Measurements from ENCODE around the gene AREL1.

AREL1 gene

GRCh38 chr14:74630881-74631690, 81.8 kb downstream of the AREL1 start:
- DNase-seq: no peak

- DNase-seq: no peak
Observed at GRCh38 chr14:74628418-74628817, 84.5 kb downstream of the AREL1 start.

- DNase-seq: no peak
Observed at GRCh38 chr14:74627076-74627475, 85.8 kb downstream of the AREL1 start.

DNA sequence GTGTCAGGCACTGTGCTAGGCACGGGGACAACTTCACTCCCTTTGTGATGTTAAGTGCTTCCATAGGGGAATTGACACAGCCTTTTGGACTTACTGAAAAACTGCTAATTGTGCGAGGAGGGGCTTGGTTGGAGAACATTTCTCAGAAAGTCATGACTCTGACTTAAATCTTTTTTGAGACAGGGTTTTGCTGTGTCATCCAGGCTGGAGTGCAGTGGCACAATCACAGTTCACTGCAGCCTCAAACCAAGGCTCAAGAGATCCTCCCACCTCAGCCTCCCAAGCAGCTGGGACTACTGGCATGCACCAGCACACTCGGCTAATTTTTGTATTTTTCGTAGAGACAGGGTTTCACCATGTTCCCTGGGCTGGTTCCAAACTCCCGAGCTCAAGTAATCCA, 90.6 kb downstream of the AREL1 start:
- DNase-seq: no peak

DNA sequence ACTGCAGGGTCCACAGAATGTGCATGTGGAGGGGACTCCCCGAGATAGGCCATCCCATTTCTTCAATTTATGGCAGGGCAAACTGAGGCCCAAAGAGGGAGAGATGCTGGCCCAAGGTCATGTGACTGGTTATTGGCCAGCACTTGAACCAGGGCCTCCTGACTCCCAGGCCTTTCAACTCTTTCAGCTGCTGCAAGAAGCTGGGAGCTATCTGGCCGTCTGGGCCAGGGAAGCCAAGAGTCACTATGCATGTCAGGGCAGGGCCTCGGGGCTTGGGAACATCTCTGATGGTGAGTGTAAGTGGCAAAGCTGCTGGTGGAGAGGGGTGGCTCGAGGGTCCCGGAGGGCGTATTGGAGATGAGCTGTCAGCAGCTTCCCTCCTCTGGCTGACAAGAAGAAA, 91.3 kb downstream of the AREL1 start:
- DNase-seq: no peak

DNA sequence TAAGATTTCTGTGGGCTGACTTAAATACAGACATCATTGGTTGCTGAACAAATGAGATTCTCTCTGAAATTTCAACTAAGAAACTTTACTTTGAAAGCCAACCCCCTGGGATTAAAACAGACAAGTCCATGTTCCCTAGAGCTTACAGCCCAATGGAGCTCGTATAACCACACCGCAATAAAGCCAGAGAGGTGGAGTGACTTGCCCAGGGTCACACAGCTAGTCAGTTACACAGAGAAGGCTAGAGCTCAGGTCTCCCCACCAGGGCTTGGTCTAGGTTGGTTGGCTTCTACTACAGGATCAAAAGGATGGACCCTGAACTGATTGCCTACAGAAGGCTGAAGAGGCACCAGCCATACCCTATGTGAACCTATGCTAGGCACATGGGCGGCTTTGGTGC, 92.0 kb downstream of the AREL1 start:
- DNase-seq: no peak

GRCh38 chr14:74620497-74620921, 92.4 kb downstream of the AREL1 start:
- DNase-seq: no peak

DNA sequence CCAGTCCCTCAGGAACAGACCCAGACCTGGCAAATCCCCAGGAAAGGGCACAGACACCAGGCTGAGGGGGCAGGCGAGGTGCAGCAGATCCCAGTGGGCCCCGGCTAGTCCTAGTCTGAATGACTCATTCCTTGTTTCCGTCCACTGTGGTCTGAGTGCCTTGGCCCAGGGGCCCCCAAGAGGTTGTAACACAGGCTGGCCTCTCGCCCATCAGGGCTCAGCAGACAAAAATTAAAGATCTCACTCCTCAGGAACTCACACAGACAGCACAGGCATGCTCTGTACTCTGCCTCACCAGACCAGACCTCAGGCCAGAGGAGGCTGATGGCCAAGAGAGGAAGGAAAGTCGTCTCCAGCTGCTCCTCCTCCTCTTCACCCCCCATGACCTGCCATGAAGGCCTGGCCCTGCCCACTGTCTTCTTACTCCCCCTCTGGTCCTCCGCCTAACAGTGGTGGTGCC, 93.2 kb downstream of the AREL1 start:
- DNase-seq: no peak

DNA sequence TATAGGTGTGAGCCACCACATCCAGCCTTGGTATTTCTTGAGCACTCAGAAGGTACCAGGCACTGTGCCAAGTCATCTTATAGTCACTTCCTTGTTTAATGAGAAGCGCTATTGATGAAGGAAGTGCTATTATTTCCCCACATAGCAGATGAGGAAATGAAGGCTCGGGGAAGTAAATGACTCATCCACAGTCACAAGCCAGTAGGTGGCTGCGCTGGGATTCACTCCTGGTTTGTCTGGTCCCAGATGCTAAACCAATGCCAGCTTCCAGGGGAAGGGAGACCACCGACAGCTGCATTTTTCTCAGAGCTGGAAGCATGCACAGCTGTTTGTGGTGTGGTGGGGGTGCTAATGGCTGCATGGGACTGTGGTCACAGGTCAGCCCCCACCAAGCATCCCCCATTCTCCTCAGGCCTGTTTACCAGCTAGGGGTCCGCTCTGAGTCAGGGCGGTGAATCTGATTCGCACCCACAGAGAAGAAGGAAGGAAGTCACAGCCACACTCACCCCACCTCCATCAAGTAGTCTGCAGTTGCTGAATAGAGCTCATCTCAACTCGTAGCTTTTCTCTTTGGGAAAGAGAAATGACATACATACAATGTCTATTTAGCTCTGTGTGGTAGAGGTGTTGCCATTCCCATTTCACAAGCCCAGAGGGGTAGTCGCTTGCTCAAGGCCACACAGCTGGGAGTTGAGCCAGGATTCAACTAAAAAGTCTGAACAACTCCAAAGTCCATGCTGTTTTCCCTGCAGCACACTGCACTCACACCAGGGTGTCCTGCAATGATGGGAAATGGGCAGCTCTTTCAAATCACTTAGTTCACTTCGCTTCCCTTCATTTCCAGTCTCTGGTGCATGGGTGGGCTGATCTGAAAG, 94.6 kb downstream of the AREL1 start:
- no peak for DNase-seq

- no peak for DNase-seq
Observed at GRCh38 chr14:74616996-74617700, 95.7 kb downstream of the AREL1 start.

DNA sequence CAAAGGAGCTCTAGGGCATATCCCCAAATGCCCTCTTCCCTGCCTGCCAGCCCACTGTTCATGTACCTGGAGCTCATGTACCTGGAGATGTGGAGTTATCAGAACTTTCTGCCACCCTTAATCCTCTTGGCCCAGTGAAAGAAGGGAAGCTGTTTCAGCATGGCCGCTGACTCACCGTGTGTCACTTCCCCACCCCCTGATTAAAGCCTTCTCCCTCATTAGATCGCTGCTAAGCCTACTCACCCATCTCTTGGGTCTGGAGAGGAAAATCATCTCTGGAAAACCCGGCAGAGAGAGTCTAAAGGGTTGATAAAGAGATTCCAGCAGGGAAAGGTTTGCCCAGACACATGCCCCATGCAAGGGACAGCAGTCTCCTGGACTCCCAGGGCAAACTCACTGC, 96.4 kb downstream of the AREL1 start:
- DNase-seq: no peak

DNA sequence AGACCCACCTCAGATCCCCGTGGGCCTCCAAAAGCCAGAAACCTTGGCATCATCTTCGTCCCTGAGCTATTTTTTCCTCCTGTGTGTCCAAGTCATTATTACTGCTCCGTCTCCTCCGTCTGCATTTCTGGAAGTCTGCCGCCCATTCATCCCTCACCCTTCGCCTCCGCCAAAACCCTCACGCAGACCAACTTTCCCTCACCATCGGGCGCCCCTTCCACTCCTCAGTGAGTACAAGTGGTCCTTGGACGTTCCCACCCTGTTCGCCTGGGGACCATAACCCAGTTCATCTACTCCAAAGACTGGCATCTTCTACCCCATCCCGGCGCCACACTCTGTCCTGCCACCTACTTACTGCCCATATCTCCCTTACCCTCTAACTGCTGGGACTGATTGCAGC, 97.1 kb downstream of the AREL1 start:
- DNase-seq: no peak

GRCh38 chr14:74614508-74615495, 98.1 kb downstream of the AREL1 start:
- DNase-seq: no peak

DNA sequence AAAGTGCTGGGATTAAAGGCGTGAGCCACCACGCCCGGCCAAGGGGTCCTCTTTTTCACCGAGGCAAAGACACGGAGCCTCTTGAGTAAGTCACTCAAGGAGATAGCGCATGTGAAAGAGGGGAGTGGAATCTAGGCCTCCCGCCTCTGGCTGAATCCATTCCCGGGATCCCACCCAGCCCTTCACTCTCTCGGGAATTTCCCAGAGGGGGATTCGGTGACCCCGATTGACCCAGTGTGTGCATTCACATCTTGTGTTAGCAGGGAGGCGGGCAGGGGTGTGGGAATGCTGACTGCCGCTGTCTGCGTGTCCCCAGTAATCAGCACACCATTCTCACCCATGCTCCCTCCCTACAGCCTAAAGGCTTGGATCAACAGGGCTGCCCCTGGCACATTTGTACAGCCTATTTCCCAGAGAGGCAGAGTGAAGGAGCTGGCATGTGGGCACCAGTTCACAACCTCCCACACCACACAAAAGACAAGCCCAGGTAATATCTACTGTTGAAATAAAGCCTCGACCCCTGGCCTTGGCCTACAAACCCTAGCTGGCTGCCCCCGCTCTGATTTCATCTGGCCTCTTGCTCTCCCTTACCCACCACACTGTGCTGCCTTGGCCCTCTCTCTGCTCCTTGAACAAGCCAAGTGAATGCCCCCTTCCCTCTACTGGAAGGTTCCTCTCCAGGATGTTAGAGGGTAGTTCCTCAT, 99.5 kb downstream of the AREL1 start:
- DNase-seq: no peak

DNA sequence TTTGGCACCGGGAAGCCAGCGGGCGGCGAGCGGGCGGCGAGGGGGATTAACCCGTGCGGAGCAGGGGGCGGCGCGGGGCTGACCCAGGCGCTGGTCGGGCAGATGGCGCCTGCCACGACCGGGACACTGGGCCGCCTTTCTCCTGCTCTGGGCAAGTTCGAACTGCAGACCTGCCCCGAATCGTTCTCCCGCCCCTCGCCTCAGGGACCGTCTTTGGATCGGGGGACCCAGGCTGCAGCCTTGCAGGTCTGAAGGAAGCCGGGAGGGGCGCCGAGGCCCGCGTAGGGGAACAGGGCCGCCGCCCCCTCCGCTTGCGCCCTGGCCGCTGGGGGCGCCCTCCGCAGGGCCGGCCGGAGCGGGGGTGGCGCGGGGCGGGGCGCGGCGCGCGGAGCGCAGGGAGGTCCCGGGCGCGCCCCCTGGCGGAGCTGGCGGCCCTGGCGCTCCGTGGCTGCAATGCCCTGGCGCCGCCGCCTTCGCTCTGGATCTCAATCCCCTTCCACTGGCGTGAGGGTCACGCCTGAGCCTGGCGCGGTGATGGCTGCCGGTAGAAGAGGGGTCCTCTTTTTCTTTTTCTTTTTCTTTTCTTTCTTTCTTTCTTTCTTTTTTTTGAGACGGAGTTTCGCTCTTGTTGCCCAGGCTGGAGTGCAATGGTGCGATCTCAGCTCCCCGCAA, 100.4 kb downstream of the AREL1 start:
- DNase-seq: peak; percentile 69 to 81

DNA sequence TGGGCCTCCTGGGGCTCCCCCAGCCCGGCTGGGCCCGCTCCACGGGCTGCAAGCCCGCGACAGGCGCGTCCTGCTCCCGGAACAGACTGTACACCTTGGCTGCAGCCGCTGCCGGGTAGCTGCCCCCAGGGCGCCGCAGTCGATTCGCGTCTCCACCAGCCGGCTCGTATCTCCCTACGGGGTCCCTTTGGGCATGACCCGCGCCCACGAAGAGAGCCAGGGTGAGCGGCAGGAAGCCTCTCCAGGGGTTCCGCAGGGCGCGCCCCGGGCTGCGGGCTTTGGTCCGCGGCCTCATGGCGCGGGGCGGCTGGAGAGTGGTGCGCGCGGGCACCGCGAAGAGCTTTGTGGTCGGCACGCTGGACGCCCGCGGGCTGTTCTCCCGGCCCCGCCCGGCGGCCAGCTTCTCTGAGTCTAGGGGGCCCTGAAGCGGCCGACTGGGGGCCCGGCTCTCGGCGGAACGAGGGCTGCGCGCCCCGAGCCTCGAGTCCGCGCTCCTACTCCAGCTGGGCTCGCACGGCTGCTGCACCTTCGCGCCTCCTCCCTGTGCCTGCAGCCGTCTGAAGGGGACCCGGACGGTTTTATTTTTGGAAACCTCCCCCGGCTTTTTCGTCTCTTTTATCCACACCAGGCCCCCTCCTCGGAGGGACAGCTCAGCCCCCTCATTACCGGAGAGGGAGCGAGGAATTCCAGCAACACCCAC, 101.1 kb downstream of the AREL1 start, which contains the start of gene LTBP2:
Gene LTBP2, minus strand, starts transcription at position 588 of the 700 bp plus-strand sequence. Its CDS starts 293 bp downstream, at position 295.
- no peak for DNase-seq

Data from NCI-H187 (cell line).